Peyer's patch (tissue), 4 donors: ENCODE data around the gene RGS5. TPM values are rescaled to one million over a fixed set of nuclear protein-coding genes. Genes with fewer than 3 reads are reported as not detected.

Source experiments
- DNase-seq, 3 donors: peaks; one replicate each; pipeline ENCODE4 v3.0.0-alpha.2; 2017 to 2019
- H3K27ac ChIP-seq, 4 donors: fragments of 200-600 bp; sonication (generic); one replicate each; pipeline ENCODE4 v1.5.1; 2016 to 2019
- H3K27me3 ChIP-seq, 2 donors: fragments of 200-600 bp; sonication (generic); one replicate each; pipeline ENCODE4 v1.5.1; 2019
- H3K36me3 ChIP-seq, 3 donors: fragments of 200-600 bp; sonication (generic); one replicate each; pipeline ENCODE4 v1.5.1; 2016 to 2019
- H3K4me1 ChIP-seq, 4 donors: fragments of 200-600 bp; sonication (generic); one replicate each; pipeline ENCODE4 v1.5.1; 2016 to 2019
- H3K4me3 ChIP-seq, 4 donors: fragments of 200-600 bp; sonication (generic); 1 replicate in 3 of 4; 2 replicates in 1 of 4; pipeline ENCODE4 v1.5.1; 2016 to 2019; ENCODE audit warnings: mild to moderate bottlenecking in 1 of 4
- H3K9me3 ChIP-seq, 4 donors: fragments of 200-600 bp; sonication (generic); one replicate each; pipeline ENCODE4 v1.5.1; 2016 to 2019; ENCODE audit warnings: mild to moderate bottlenecking in 1 of 4
- CTCF ChIP-seq, 6 experiments: fragments of 450-650 bp in 4 of 6; fragments of 200-600 bp in 2 of 6; sonication (generic) in 1 of 6; IDR thresholded peaks; one replicate each; pipeline ENCODE4 v1.5.1; 2017 to 2019; ENCODE audit warnings: antibody characterized with exemption in 6 of 6, mild to moderate bottlenecking in 3 of 6, moderate library complexity in 1 of 6
- POLR2A ChIP-seq, 2 donors: fragments of 450-650 bp; IDR thresholded peaks; one replicate each; pipeline ENCODE4 v1.5.1; 2017; ENCODE audit warnings: antibody characterized with exemption in 2 of 2, mild to moderate bottlenecking in 2 of 2, moderate library complexity in 2 of 2
- total RNA-seq, 4 donors: library from RNA; depleted of rRNA; stranded (reverse); fragments of >200 nt; gene quantifications; one replicate each; pipeline ENCODE4 v1.1.0, GENCODE V29; 2016

The RGS5 gene
- total RNA-seq, 4 donors from 2014 or later: 13.1 to 56.9 (median 31.7) TPM

- TF ChIP-seq POLR2A (IDR thresholded peaks at IDR 0.05) (no peak), CTCF (IDR thresholded peaks at IDR 0.05) (no peak)
- no peaks in the 10 kb centered on the region for H3K4me1 ChIP-seq
- H3K36me3 ChIP-seq: no peaks in the 10 kb centered on the region
- H3K27me3 ChIP-seq: no peaks in the 10 kb centered on the region
- DNase-seq: no peak
- H3K27ac ChIP-seq: no peak overlapping the region
- H3K9me3 ChIP-seq: no peaks in the 10 kb centered on the region
- H3K4me3 ChIP-seq: no peak overlapping the region
Measured at GRCh38 chr1:163166886-163167555, 35.7 kb downstream of the RGS5 start.

- Histone ChIP-seq H3K9me3 (no peaks in the 10 kb centered on the region), H3K27ac (no peak overlapping the region), H3K27me3 (no peaks in the 10 kb centered on the region), H3K4me3 (no peak overlapping the region), H3K4me1 (no peaks in the 10 kb centered on the region), H3K36me3 (no peaks in the 10 kb centered on the region)
- DNase-seq: no peak
- no peak for TF ChIP-seq POLR2A (IDR thresholded peaks at IDR 0.05)
- no peak for TF ChIP-seq CTCF (IDR thresholded peaks at IDR 0.05)
Measured at GRCh38 chr1:163165119-163165518, 37.6 kb downstream of the RGS5 start.

- no peak for DNase-seq
- Histone ChIP-seq H3K27ac (no peak overlapping the region), H3K27me3 (no peaks in the 10 kb centered on the region), H3K4me1 (no peaks in the 10 kb centered on the region), H3K9me3 (no peaks in the 10 kb centered on the region), H3K36me3 (no peaks in the 10 kb centered on the region), H3K4me3 (no peak overlapping the region)
- TF ChIP-seq CTCF (IDR thresholded peaks at IDR 0.05) (no peak), POLR2A (IDR thresholded peaks at IDR 0.05) (no peak)
Measured at GRCh38 chr1:163163881-163164582, 38.7 kb downstream of the RGS5 start.

- Histone ChIP-seq H3K4me1 (no peaks in the 10 kb centered on the region), H3K36me3 (no peaks in the 10 kb centered on the region), H3K9me3 (no peaks in the 10 kb centered on the region), H3K4me3 (no peak overlapping the region), H3K27me3 (no peaks in the 10 kb centered on the region), H3K27ac (no peak overlapping the region)
- DNase-seq: no peak
- TF ChIP-seq POLR2A (IDR thresholded peaks at IDR 0.05) (no peak), CTCF (IDR thresholded peaks at IDR 0.05) (no peak)
Measured at GRCh38 chr1:163163163-163163562, 39.6 kb downstream of the RGS5 start.

DNA sequence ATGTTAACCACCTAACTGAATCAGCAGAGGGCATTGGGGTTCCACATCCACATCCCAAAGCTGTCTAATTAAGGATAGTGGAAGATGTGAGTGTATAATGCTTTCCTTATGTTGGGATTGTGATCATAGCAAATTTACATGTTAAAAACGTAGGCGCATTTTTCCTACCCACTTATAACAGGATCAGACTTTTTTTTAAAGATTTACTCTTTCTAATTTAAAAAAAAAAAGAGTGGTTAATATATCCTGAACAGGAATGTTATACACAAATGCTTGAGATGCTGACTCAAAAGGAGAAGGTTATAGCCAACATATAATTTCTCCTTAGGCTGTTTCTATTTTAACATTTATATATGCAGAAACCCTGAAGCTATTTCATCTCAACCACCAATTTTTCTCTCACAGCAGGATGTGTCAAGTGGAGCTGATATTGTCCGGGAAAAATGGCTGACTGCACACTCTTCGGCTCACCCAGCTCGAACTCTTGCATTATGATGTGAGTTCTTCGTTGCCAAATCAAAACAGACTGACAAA, 40.3 kb downstream of the RGS5 start:
- Histone ChIP-seq H3K9me3 (no peaks in the 10 kb centered on the region), H3K27me3 (no peaks in the 10 kb centered on the region), H3K36me3 (no peaks in the 10 kb centered on the region), H3K27ac (no peak overlapping the region), H3K4me3 (no peak overlapping the region), H3K4me1 (no peaks in the 10 kb centered on the region)
- DNase-seq: no peak
- TF ChIP-seq CTCF (IDR thresholded peaks at IDR 0.05): no peak
- no peak for TF ChIP-seq POLR2A (IDR thresholded peaks at IDR 0.05)
